K562 (cell line): Measurements from ENCODE around the gene EVI5L. TPM values are rescaled to one million over a fixed set of nuclear protein-coding genes. Genes with fewer than 3 reads are reported as not detected.

ENCODE experiments used
- ATAC-seq: fragments of 200-7000 bp; cut with Tn5 transposase; 3 replicates; pipeline ENCODE4 v1.9.1; 2020; ENCODE audit warnings: moderate library complexity
- BruUV-seq: library from RNA; stranded (reverse); fragments of 400-500 nt; replicated peaks from 2 replicates; lab custom pipeline; 2021; lab: Mats Ljungman, UMichigan
- CTCF ChIA-PET: fragments of 300-600 bp; formaldehyde crosslinking; extraction: SDS; loops from one replicate; lab custom pipeline; 2021; ENCODE audit warnings: low intra/inter-chr PET ratio; lab: Yijun Ruan, JAX
- POLR2A ChIA-PET: fragments of 300-600, 350-650 bp; sonication (Branson Sonifier 250); formaldehyde crosslinking; extraction: SDS; loops from one replicate; lab custom pipeline; 2021; ENCODE audit warnings: antibody characterized with exemption, inconsistent platforms; lab: Yijun Ruan, JAX
- DNase-seq, 4 experiments: peaks; one replicate each; pipeline versions ENCODE4 v3.0.0 to v3.0.0-alpha.2; 2011 to 2018; ENCODE audit warnings: low spot score in 3 of 4, mixed read lengths in 3 of 4; ENCODE audit errors: extremely low read depth in 1 of 4
- FAIRE-seq: peaks from 2 replicates; lab custom pipeline; 2011; peaks lifted over from hg19 to GRCh38; lab: Jason Lieb, UNC
- H2AFZ ChIP-seq: 2 replicates; pipeline ENCODE4 v1.6.0; 2011; ENCODE audit warnings: low read depth, low read length, control low read depth, inconsistent platforms
- H3K27ac ChIP-seq: fragments of 200-600 bp; 3 replicates; pipeline ENCODE4 v1.8.0; 2011; ENCODE audit warnings: low read depth, mild to moderate bottlenecking, control low read depth, inconsistent platforms, low read length, moderate library complexity, mixed read lengths; ENCODE audit errors: extremely low read depth
- H3K27me3 ChIP-seq, 2 experiments: fragments of 300-600 bp in 1 of 2; 2 replicates in 1 of 2; 3 replicates in 1 of 2; pipeline versions ENCODE4 v1.6.0 to v1.8.0; 2011; ENCODE audit warnings: inconsistent platforms in 2 of 2, low read length in 2 of 2, mild to moderate bottlenecking in 1 of 2, mixed read lengths in 1 of 2, moderate library complexity in 1 of 2; ENCODE audit not compliant: control insufficient read depth in 2 of 2, insufficient read depth in 2 of 2
- H3K36me3 ChIP-seq: fragments of 300-600 bp; 3 replicates; pipeline ENCODE4 v1.8.0; 2011; ENCODE audit warnings: mild to moderate bottlenecking, low read length, inconsistent platforms; ENCODE audit not compliant: control insufficient read depth, insufficient read depth
- H3K4me1 ChIP-seq, 2 experiments: fragments of 200-600 bp in 1 of 2; replicated peaks in 1 of 2; 2 replicates in 1 of 2; 3 replicates in 1 of 2; pipeline versions ENCODE4 v1.5.1 to v1.8.0; 2011; ENCODE audit warnings: inconsistent platforms in 2 of 2, low read length in 2 of 2, mild to moderate bottlenecking in 1 of 2, mixed read lengths in 1 of 2, moderate library complexity in 1 of 2; ENCODE audit not compliant: control insufficient read depth in 2 of 2, insufficient read depth in 2 of 2
- H3K4me2 ChIP-seq: 2 replicates; pipeline ENCODE4 v1.6.1; 2011; ENCODE audit warnings: low read length, control low read depth, inconsistent platforms, mixed read lengths; ENCODE audit not compliant: insufficient read depth
- H3K4me3 ChIP-seq: fragments of 200-600 bp; sonication (generic), shearing (Covaris generic); 2 replicates; pipeline ENCODE4 v1.5.1; 2016; ENCODE audit warnings: control low read depth, inconsistent platforms
- H3K79me2 ChIP-seq: fragments of 200-600 bp; 3 replicates; pipeline ENCODE4 v1.8.0; 2011; ENCODE audit warnings: low read length, inconsistent platforms; ENCODE audit not compliant: control insufficient read depth, insufficient read depth
- H3K9ac ChIP-seq, 2 experiments: 2 replicates each; pipeline versions ENCODE4 v1.6.0 to v1.6.1; 2011; ENCODE audit warnings: low read depth in 2 of 2, low read length in 2 of 2, control low read depth in 1 of 2, inconsistent platforms in 1 of 2, mild to moderate bottlenecking in 1 of 2, mixed read lengths in 1 of 2; ENCODE audit not compliant: insufficient read depth in 1 of 2
- H3K9me1 ChIP-seq: one replicate; pipeline ENCODE4 v1.6.0; 2011; ENCODE audit warnings: inconsistent platforms, mild to moderate bottlenecking, low read length, moderate library complexity; ENCODE audit not compliant: control insufficient read depth, insufficient read depth
- H3K9me3 ChIP-seq: replicated peaks from 2 replicates; pipeline ENCODE4 v1.5.1; 2011; ENCODE audit warnings: low read depth, low read length, inconsistent platforms; ENCODE audit not compliant: control insufficient read depth, insufficient read depth
- H4K20me1 ChIP-seq: replicated peaks from 2 replicates; pipeline ENCODE4 v1.6.1; 2011; ENCODE audit warnings: low read length, inconsistent platforms, mixed read lengths; ENCODE audit not compliant: control insufficient read depth, insufficient read depth
- BCL6 ChIP-seq: fragments of 250-450 bp; sonication (Bioruptor Pico); IDR thresholded peaks from 2 replicates; pipeline ENCODE4 v1.4.0; 2020
- ETS2 ChIP-seq: IDR thresholded peaks from 2 replicates; pipeline ENCODE4 v1.6.1; 2016; ENCODE audit warnings: borderline replicate concordance, missing genetic modification characterization, mild to moderate bottlenecking, moderate library complexity, missing compliant biosample characterization; ENCODE audit not compliant: poor library complexity, severe bottlenecking
- GABPB1 ChIP-seq: sonication (generic); formaldehyde crosslinking; IDR thresholded peaks from 2 replicates; pipeline ENCODE4 v1.8.0; 2022; ENCODE audit warnings: mild to moderate bottlenecking, missing genetic modification reagents
- MLX ChIP-seq, 2 experiments: fragments of 450-650 bp in 1 of 2; sonication (generic) in 1 of 2; formaldehyde crosslinking; conservative IDR thresholded peaks; 2 replicates each; pipeline versions ENCODE4 v1.4.0 to v1.8.1; 2020 to 2022; ENCODE audit warnings: mild to moderate bottlenecking in 1 of 2, missing genetic modification reagents in 1 of 2
- NRF1 ChIP-seq, 2 experiments: fragments of 450-650 bp; IDR thresholded peaks in 1 of 2; conservative IDR thresholded peaks in 1 of 2; 2 replicates each; pipeline ENCODE4 v1.6.1; 2014; ENCODE audit warnings: mild to moderate bottlenecking in 2 of 2
- POLR2AphosphoS2 ChIP-seq: IDR thresholded peaks from 2 replicates; pipeline ENCODE4 v1.6.1; 2012; ENCODE audit warnings: low read length, improper control_type of control experiment
- U2AF2 ChIP-seq: fragments of 200-400 bp; formaldehyde crosslinking; optimal IDR thresholded peaks from 2 replicates; pipeline ENCODE3; 2017; ENCODE audit warnings: low read depth, mild to moderate bottlenecking, low read length
- ZNF175 ChIP-seq: fragments of 200-800 bp; sonication (Bioruptor generic); IDR thresholded peaks from 2 replicates; pipeline ENCODE4 v1.6.1; 2016; ENCODE audit warnings: low read depth, mild to moderate bottlenecking, missing genetic modification characterization, missing compliant biosample characterization
- WGBS: fragments of 100-300 bp; shearing (Covaris generic); methylation state at CpG from one replicate; pipeline ENCODE4 v1.1.6; 2016; ENCODE audit warnings: low coverage, mixed read lengths; ENCODE audit not compliant: insufficient coverage; ENCODE audit errors: missing lambda C conversion rate; 5-methylcytosine and 5-hydroxymethylcytosine counted together
- in situ Hi-C: fragments of 300-500 bp; cut with MboI; formaldehyde crosslinking; loops from 4 replicates; pipeline ENCODE4 v1.15.0; 2018; ENCODE audit warnings: inconsistent platforms, mixed read lengths
- intact Hi-C: fragments of 100-400 bp; cut with micrococcal nuclease; formaldehyde crosslinking; loops from 2 replicates; pipeline ENCODE4 v1.14.2; 2022
- polyA plus RNA-seq, 8 experiments: library from polyadenylated mRNA; depleted of rRNA in 4 of 8; stranded (reverse) in 5 of 8; unstranded in 3 of 8; fragments of >200 nt; fragmentation: Nextera tagmentation in 2 of 8; fragmentation: Illumina TruSeq in 1 of 8; extraction: Ambion mirVana in 2 of 8; extraction: Trizol in 1 of 8; gene quantifications; 2 replicates each; pipeline versions ENCODE4 v1.2.1 to v1.2.3, GENCODE V29; 2011 to 2014; ENCODE audit warnings: inconsistent platforms in 1 of 8, missing spikeins in 1 of 8
- total RNA-seq, 7 experiments: library from RNA; depleted of rRNA in 6 of 7; stranded (reverse); fragments of >200 nt in 6 of 7; fragmentation: Illumina TruSeq in 2 of 7; extraction: Trizol in 2 of 7; gene quantifications; 2 replicates each; pipeline versions ENCODE4 v1.2.1 to v1.2.3, GENCODE V29; 2011 to 2021; ENCODE audit warnings: low replicate concordance in 1 of 7

The EVI5L gene
- total and polyA plus RNA-seq, 9 of the 15 experiments (the other 6 are each of a cell fraction or from before 2014, with no cell fraction given): 0.69 to 1.8 (median 1.2) TPM; not detected in 2

- Histone ChIP-seq H3K9me1 (peaks cover 7% of the 10 kb centered on the region), H3K27me3 (no peaks in the 10 kb centered on the region), H3K9me3 (no peaks in the 10 kb centered on the region), H4K20me1 (no peaks in the 10 kb centered on the region), H3K9ac (peak overlapping the region; percentile 95 to 96), H3K4me2 (peak overlapping the region; percentile 96), H2AFZ (no peak overlapping the region), H3K27ac (peak overlapping the region; percentile 95), H3K4me3 (peak overlapping the region; percentile 96; the same call in 1 of the 2 replicates), H3K79me2 (peaks cover 57% of the 10 kb centered on the region), H3K36me3 (peaks cover 43% of the 10 kb centered on the region; the same call in 2 of the 3 replicates), H3K4me1 (peaks cover 13 to 72% of the 10 kb centered on the region in 2 experiments; a peak in 4 of 5 replicates)
- DNase-seq (no peak), ATAC-seq (no peak), FAIRE-seq (no peak)
- POLR2A ChIA-PET: no interaction called here
- BruUV-seq: no TSS peak
- TF ChIP-seq ZNF175 (CRISPR knock-in tag) (no peak), POLR2AphosphoS2 (no peak), NRF1 (conservative IDR thresholded peaks at IDR 0.05 in 1 of 2, IDR thresholded peaks at IDR 0.05 in 1 of 2) (no peak), GABPB1 (CRISPR knock-in tag) (no peak), BCL6 (CRISPR knock-in tag) (no peak), MLX (CRISPR knock-in tag; conservative IDR thresholded peaks at IDR 0.05) (no peak), U2AF2 (no peak), ETS2 (no peak)
- in situ Hi-C loops (no loop called here), intact Hi-C loops (no loop called here)
- WGBS: 60% methylated on average over 7 of the region's 10 CpGs
- CTCF ChIA-PET: no interaction called here
Observed at GRCh38 chr19:7905268-7905667, 75.2 kb downstream of the EVI5L start.
